Stimulated activated CD8-positive, alpha-beta memory T cell treated with anti-CD3 and anti-CD28 coated beads, Interleukin-7, amount 100 ng/mL, for 48 hours (primary cell): ENCODE measurements around the gene CACNB4.
"Not testable (repeated sequence)": the region's sequence is repeated elsewhere in the genome, so short reads cannot be mapped to it uniquely, and the experiment has no call there.

Experiments used
- DNase-seq, 2 donors: peaks; one replicate each; pipeline ENCODE4 v3.0.0-alpha.2; 2020; ENCODE audit warnings: low read depth in 1 of 2; ENCODE audit errors: extremely low read depth in 1 of 2

CACNB4 gene

GRCh38 chr2:152098496-152099366 is at the start of gene CACNB4:
Gene CACNB4, minus strand, starts transcription at chr2:152099044.
- no peak for DNase-seq

DNA sequence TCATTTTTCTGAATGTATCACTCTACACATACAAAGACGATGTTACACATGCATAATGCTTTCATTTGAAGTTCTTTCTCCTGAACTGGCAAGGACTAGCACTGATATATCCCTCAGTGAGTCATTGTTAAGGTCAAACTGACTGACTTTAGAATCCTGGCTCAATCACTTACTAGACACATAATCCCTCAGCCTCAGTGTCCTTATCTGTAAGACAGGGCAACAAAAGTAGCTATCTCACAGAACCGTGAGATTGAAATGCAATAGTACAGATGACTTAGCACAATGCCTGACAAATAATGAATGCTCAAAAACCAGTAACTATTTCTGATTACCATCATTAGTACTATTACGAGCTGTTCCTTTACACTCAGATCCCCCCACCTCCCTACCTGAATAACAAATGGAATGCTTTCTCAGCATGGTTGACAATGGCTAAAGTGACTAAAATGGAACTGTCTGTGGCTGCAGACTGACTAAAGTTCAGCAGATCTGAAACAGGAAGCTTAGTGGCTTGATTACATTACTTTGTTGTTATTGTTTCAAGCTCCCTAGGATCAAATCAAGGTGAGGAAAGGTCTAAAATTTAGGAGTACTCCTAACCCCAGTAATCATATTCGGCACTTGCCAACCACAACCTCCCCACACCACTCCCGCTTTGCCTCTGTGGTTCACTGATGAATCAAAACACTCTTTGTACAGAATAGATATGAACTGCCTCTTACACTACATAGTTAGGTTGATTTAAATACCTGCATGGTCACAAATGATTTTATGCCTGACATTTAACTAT is 35.8 kb upstream of the CACNB4 start:
- peak; percentile 10 to 17 for DNase-seq

DNA sequence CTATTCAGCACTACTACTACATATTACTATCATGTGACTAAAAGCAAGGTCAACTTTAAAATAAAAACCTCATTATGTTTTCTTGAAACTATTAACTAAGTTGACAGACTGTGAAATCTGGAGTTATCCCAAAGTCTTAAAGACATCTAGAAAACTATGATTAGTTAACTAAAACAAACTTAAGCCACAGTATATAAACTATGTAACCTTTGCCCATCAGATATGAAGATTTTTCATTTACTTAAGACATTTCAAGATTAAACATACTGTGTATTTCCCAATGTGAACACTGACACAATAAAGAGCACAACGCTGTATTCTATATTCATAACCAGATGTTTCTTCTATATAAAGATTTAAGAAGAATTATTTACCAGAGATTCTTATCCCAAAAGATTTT is 33.5 kb upstream of the CACNB4 start:
- no peak for DNase-seq

- DNase-seq, result no peak
These were observed 28.8 kb upstream of the CACNB4 start for GRCh38 chr2:152127628-152128027.

GRCh38 chr2:152126664-152127063 is 27.8 kb upstream of the CACNB4 start:
- no peak for DNase-seq

GRCh38 chr2:152122161-152122560 is 23.3 kb upstream of the CACNB4 start:
- DNase-seq, result no peak

DNA sequence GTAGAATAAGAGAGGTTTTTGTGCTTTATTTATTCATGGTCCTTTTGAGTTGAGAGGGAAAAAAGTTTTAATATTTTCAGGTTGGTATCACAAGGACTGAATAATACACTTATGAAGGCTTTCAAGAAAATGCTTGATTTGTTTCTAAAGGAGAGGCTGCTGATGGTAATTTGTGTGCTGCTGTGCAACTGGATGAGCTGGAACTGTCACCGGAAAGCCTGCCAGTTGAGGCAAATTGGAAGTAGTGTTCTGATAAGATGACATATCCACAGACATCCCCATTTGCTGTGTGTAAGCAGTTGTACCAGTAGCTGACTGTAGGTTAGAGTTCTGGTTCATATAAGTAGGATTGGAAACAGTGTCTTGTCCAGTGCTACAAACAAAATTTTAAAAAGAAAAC is 21.6 kb upstream of the CACNB4 start:
- no peak for DNase-seq

- no peak for DNase-seq
These were observed 17.1 kb upstream of the CACNB4 start for GRCh38 chr2:152115952-152116351.

DNA sequence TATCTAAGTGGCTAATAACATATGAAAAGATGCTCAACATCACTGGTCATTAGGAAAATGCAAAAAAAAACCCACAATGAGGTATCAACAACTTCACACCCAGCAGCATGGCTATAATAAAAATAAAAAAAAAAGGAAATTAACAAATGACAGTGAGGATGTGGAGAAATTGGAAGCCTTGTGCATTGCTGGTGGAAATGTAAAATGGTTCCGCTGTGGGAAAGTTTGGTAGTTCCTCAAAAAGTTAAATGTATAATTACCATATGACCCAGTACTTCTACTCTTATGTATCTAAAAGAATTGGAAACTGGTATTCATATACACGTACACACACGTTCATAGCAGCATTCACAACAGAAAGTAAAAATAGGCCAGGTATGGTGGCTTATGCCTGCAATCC is 15.5 kb upstream of the CACNB4 start:
- no peak for DNase-seq

DNA sequence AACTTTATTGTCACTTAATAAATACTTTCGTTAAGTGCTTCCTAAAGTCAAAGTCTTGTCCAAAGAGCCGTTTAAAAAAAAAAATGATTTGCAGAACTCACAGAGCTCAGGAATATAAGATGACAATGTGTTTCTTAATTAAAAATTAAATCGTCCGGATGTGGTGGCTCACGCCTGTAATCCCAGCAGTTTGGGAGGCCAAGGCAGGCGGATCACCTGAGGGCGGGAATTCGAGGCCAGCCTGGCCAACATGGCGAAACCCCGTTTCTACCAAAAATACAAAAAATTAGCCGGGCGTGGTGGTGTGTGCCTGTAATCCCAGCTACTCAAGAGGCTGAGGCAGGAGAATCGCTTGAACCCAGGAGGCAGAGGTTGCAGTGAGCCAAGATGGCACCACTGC is 8.3 kb upstream of the CACNB4 start:
- DNase-seq, result not testable (repeated sequence)

DNA sequence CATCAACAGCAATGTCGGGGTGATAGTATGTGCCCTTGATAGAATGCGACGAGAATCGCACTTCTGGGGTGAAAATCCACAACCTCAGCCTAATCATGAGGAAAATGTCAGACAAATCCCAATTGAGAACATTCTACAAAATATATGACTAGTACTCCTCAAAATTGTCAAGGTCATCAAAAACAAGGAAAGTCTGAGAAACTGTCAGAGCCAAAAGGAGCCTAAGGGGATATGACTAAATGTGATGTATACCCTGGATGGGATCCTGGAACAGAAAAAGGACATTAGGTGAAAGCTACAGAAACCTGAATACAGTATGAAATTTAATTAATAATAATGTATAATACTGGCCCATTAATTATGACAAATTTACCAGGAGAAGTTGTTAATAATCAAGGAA is 7.6 kb upstream of the CACNB4 start:
- no peak for DNase-seq

- DNase-seq, result no peak
These were observed 4.4 kb upstream of the CACNB4 start for GRCh38 chr2:152103271-152103670.

DNA sequence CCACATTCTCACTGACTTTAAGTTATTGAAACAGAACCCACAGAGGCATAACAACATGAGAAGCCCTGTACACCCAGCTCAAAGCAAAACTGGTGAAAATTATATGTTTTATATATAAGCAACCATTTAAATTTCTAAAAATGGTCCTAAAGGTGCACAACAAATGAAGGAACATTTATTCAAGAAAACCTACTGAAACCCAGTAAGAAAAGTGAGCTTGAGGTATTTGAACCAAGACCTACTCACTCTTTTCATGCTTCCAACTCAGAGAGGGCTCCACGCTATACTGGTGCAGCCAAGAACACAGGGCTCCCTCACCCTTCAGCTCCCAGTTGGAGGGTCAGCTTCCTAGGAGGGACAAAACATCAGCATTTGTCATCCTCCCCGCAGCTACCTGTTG is 2.1 kb upstream of the CACNB4 start:
- DNase-seq, result no peak

DNA sequence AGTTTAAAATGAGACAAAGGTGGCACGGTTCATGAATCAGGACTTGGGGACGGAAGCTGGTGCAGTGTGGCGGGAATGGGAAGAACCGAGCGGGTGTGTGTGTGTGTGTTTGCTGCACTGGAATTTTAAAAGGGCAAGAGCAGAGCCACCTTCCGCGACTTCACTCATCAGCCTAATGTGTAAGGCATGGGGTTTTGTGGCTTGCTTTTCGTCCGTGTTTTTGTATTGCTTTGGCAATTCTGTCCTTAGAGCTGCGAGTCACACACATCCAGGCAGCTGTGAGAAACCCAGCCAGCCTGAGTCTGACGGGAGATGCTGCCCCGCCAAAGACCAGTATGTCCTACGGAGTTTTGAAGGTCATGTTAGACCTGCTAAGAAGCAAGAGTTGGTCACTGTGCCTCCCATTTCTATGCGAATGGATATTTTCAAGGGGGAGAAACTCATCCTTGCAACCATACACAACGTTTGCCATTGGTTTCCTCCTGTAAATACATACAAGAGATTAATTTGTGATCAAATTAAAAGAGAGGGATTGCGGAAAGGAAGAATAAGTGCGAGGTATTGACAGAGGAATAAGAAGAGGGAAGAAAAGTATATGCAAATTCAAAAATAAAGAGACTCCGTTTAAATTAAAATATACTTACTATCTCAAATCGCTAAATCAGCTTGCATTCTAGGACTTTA is 665 bp upstream of the CACNB4 start:
- no peak for DNase-seq

DNA sequence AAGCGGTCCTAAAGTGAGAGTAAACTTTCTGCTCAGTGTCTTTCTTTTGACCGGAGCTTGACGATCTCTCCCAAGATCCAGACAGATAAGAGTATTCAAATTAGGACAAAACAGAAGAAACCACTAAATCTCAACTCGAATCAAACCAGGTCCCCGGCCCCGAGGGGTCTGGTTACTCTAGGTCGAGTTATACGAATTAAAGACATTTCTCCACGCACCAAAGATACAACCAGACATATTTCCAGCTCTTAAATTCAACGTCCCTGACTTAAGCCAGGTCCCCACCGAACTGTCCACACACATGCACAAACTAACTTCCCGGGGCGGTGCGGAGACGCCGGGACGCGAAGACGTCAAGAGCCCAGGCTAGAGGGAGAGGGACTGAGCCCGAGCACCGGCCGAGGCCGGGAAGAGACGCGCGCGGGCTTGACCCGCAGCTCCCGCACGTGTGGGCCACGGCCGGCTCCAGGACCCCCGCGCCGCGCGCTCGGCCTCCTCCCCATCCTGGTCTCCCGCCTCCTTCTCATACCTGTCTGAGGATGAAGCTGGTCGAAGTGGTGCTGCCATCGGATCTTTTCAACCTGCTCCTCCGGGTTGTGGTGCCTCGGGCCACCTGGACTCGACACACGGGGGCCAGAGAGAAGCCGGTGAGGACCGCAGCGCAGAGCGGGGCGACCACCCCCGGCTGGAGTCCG is 896 bp downstream of the CACNB4 start:
- no peak for DNase-seq

GRCh38 chr2:152097290-152097800 is 1.5 kb downstream of the CACNB4 start:
- no peak for DNase-seq

DNA sequence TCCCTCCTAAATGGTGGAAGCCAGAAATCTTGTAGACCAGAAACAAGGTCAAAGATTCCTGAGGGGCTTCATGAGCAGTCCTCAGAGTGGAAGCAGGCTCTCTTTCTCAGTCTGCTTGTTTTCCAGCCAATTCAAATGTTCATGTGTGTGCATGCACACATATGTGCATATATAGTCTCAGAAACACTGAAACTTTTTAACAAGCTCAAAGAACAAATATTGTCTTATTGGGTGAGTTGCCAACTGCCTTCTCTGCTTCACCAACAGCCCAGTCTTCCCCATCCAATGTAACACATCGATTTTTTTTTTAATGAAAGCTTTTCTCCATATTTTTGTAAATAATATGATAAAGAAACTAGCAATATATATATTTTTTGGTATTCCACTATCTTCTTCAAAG is 3.7 kb downstream of the CACNB4 start:
- DNase-seq, result no peak

GRCh38 chr2:152094014-152094413 is 4.8 kb downstream of the CACNB4 start:
- no peak for DNase-seq

GRCh38 chr2:152093464-152093863 is 5.4 kb downstream of the CACNB4 start:
- no peak for DNase-seq

DNA sequence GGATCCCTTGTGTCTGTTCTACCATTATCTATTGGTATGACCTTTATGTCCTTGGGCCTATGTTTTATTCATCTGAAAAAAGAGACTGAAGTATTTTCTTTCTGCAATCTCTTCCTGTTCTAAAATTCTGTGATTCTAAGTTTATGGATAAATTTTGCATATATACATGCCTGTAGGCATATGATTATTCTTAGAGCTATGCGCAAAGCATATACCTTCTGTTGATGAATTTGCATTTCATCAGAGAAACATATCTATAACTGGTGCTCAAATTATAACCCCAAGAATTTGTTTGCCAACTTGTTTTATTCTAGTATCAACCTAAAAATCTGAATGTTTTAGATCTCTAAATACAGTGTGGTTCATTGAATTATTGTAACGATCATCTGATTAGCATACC is 6.7 kb downstream of the CACNB4 start:
- no peak for DNase-seq

DNA sequence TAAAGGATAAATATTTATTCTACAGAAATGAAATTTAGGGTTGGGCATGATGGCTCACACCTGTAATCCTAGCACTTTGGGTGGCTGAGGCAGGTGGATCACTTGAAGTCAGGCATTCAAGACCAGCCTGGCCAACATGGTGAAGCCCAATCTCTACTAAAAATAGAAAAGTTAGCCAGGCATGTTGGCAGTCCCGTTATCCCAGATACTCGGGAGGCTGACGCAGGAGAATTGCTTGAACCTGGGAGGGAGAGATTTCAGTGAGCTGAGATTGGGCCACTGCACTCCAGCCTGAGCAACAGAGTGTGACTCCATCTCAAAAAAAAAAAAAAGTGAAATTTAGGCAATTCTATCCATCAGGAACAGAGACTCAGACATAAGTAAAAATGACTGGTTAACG is 8.1 kb downstream of the CACNB4 start:
- not testable (repeated sequence) for DNase-seq
